ENCODE results near the gene CTXN1. TPM values are rescaled to one million over a fixed set of nuclear protein-coding genes. Genes with fewer than 3 reads are reported as not detected.
"Not testable (repeated sequence)": the region's sequence is repeated elsewhere in the genome, so short reads cannot be mapped to it uniquely, and the experiment has no call there.

The CTXN1 gene
- total RNA-seq, 2 donors from 2014 or later: 60.1 to 87.2 TPM

DNA sequence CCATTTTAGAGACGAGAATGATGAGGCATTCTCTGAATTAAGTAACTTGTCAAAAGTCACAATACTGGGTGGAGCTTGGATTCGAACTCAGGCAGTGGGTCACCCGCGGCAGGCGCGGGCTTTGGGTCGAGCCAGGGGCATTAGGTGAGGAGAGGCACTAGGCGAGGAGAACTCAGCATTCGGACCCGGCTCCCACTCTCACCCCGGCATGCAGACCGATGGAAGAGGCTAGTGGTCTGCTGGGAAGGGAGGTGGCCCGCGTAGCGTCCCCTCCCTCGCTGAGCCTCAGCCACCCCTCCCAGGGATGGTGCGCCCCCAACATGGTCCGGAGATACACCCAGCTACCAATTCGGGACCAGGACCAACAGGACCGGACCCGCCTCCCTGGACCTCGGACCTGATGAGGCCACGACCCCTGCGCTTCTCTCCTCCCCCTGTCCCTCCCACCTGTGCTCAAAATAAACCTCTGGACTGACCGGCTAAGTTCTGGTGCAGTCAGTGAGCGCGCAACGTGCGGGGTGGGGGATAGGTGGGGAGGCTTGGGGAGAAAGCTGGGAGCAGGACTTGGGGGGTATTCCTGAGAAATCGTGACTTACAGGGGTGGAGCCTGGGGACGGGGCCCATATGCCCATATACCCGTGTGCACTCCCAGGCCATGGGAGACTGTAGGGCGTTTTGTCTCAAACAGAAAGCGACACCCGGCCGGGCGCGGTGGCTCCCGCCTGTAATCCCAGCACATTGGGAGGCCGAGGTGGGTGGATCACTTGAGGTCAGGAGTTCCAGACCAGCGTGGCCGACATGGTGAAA, 7.1 kb downstream of the CTXN1 start:
- peaks cover 5% of the 10 kb centered on the region for H3K4me1 ChIP-seq (ENCODE audit: control insufficient read depth, insufficient read depth, low read length)
- peak overlapping the region; percentile 67 for H3K4me3 Mint-ChIP-seq
- H3K27ac ChIP-seq (ENCODE audit: low read depth, low read length): no peak overlapping the region
- 93 to 95% methylated on average over 24 to 42 of the region's 42 CpGs for WGBS, 2 experiments (ENCODE audit: insufficient coverage in 1 of 2, insufficient read length in 1 of 2)
- no peaks in the 10 kb centered on the region for H3K9me3 ChIP-seq (ENCODE audit: control insufficient read depth, low read length)
- H3K4me3 ChIP-seq (ENCODE audit: low read length): no peak overlapping the region
- peaks cover 47% of the 10 kb centered on the region for H3K27me3 Mint-ChIP-seq (ENCODE audit: insufficient read depth)
- DNase-seq: no peak
- H3K9ac ChIP-seq (ENCODE audit: extremely low read depth, low read length, poor library complexity, severe bottlenecking): no peak overlapping the region
- peaks cover 11% of the 10 kb centered on the region for H3K36me3 Mint-ChIP-seq (ENCODE audit: low read depth)
- H3K27ac Mint-ChIP-seq: no peak overlapping the region
- peaks cover 6% of the 10 kb centered on the region for H3K4me1 Mint-ChIP-seq
- H3K27me3 ChIP-seq (ENCODE audit: control insufficient read depth, insufficient read depth, low read length, poor library complexity, severe bottlenecking): peaks cover 44% of the 10 kb centered on the region
- peaks cover 8% of the 10 kb centered on the region for H3K36me3 ChIP-seq (ENCODE audit: control insufficient read depth, insufficient read depth, low read length)
- H3K9me3 Mint-ChIP-seq: no peaks in the 10 kb centered on the region
- TF ChIP-seq, protein P1, sequence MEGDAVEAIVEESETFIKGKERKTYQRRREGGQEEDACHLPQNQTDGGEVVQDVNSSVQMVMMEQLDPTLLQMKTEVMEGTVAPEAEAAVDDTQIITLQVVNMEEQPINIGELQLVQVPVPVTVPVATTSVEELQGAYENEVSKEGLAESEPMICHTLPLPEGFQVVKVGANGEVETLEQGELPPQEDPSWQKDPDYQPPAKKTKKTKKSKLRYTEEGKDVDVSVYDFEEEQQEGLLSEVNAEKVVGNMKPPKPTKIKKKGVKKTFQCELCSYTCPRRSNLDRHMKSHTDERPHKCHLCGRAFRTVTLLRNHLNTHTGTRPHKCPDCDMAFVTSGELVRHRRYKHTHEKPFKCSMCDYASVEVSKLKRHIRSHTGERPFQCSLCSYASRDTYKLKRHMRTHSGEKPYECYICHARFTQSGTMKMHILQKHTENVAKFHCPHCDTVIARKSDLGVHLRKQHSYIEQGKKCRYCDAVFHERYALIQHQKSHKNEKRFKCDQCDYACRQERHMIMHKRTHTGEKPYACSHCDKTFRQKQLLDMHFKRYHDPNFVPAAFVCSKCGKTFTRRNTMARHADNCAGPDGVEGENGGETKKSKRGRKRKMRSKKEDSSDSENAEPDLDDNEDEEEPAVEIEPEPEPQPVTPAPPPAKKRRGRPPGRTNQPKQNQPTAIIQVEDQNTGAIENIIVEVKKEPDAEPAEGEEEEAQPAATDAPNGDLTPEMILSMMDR (conservative IDR thresholded peaks at IDR 0.05): no peak

DNA sequence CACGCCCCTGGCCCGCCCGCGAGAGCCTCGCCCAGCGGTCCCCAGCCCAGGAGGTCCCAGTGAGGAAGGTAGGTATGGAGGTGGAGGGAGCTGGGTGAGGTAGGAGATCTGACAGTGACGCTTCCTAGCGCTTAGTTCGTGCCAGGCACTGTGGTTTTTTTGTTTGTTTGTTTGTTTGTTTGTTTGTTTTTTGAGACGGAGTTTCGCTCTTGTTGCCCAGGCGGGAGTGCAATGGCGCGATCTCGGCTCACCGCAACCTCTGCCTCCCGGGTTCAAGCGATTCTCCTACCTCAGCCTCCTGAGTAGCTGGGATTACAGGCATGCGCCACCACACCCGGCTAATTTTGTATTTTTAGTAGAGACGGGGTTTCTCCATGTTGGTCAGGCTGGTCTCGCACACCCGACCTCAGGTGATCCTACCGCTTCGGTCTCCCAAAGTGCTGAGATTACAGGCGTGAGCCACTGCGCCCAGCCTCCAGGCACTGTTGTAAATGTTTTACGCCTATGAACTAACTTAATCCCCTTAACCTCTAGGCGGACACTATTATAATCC, 7.8 kb downstream of the CTXN1 start:
- not testable (repeated sequence) for H3K27ac Mint-ChIP-seq; H3K9me3 ChIP-seq (ENCODE audit: control insufficient read depth, low read length); H3K36me3 ChIP-seq (ENCODE audit: control insufficient read depth, insufficient read depth, low read length); DNase-seq; H3K9me3 Mint-ChIP-seq; H3K27ac ChIP-seq (ENCODE audit: low read depth, low read length); H3K4me1 ChIP-seq (ENCODE audit: control insufficient read depth, insufficient read depth, low read length); H3K4me1 Mint-ChIP-seq; H3K4me3 ChIP-seq (ENCODE audit: low read length); H3K9ac ChIP-seq (ENCODE audit: extremely low read depth, low read length, poor library complexity, severe bottlenecking)
- peaks cover 10% of the 10 kb centered on the region for H3K36me3 Mint-ChIP-seq (ENCODE audit: low read depth)
- TF ChIP-seq, protein P1 (conservative IDR thresholded peaks at IDR 0.05): peak; percentile 17
- H3K27me3 Mint-ChIP-seq (ENCODE audit: insufficient read depth): peaks cover 47% of the 10 kb centered on the region
- 54 to 81% methylated on average over 8 to 27 of the region's 29 CpGs for WGBS, 2 experiments (ENCODE audit: insufficient coverage in 1 of 2, insufficient read length in 1 of 2)
- H3K27me3 ChIP-seq (ENCODE audit: control insufficient read depth, insufficient read depth, low read length, poor library complexity, severe bottlenecking): peaks cover 44% of the 10 kb centered on the region
- H3K4me3 Mint-ChIP-seq: peak overlapping the region; percentile 53

DNA sequence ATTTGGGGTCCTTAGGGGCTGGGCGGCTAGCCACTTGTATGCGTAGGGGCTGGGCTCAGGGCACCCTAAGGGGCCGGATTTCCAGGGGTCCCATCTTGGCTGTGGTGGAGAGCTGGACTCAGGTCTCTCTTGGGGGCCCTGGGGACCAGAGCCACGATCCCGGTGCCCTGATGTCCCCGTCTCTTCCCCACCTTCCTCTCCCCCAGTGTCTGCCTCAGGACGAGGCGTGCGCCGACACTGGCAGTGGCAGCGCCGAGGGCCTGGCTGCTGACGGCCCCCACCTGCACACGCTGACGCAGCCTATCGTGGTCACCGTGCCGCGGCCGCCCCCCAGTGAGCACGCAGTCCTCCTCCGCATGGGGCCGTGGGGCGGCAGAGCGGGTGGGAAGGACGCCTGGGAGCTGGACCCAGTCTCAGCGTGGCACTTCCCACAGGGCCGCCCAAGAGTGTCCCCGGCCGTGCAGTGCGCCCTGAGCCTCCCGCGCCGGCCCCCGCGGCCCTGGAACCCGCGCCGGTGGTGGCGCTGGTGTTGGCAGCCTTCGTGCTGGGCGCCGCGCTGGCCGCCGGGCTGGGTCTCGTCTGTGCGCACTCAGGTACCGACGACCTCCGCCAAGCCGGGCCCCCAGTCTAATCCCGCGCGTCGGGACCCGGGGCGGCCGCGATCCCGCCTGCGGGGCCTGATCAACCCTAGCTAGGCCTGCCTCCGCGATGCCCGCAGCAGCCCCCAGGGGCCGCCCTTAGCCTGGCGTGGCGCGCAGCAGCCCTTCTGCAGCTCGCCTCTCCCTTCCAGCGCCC, 8.5 kb downstream of the CTXN1 start:
- H3K4me3 ChIP-seq (ENCODE audit: low read length): peak overlapping the region; percentile 47
- H3K9ac ChIP-seq (ENCODE audit: extremely low read depth, low read length, poor library complexity, severe bottlenecking): no peak overlapping the region
- peaks cover 5% of the 10 kb centered on the region for H3K4me1 ChIP-seq (ENCODE audit: control insufficient read depth, insufficient read depth, low read length)
- Mint-ChIP-seq H3K4me3 (peak overlapping the region; percentile 53), H3K4me1 (peaks cover 6% of the 10 kb centered on the region), H3K27ac (no peak overlapping the region), H3K9me3 (no peaks in the 10 kb centered on the region), H3K27me3 (ENCODE audit: insufficient read depth) (peaks cover 49% of the 10 kb centered on the region), H3K36me3 (ENCODE audit: low read depth) (peaks cover 12% of the 10 kb centered on the region)
- H3K9me3 ChIP-seq (ENCODE audit: control insufficient read depth, low read length): no peaks in the 10 kb centered on the region
- WGBS, 2 experiments (ENCODE audit: insufficient coverage in 1 of 2, insufficient read length in 1 of 2): 3 to 5% methylated on average over 15 to 71 of the region's 71 CpGs
- H3K36me3 ChIP-seq (ENCODE audit: control insufficient read depth, insufficient read depth, low read length): peaks cover 5% of the 10 kb centered on the region
- peaks cover 44% of the 10 kb centered on the region for H3K27me3 ChIP-seq (ENCODE audit: control insufficient read depth, insufficient read depth, low read length, poor library complexity, severe bottlenecking)
- peak; percentile 88 for DNase-seq
- TF ChIP-seq, protein P1 (conservative IDR thresholded peaks at IDR 0.05): peak; percentile 82
- no peak overlapping the region for H3K27ac ChIP-seq (ENCODE audit: low read depth, low read length)

Measured in endodermal cell (in vitro differentiated cells).